ENCODE measurements around the gene RHCG.

The RHCG gene

GRCh38 chr15:89439764-89440163 is 56.6 kb downstream of the RHCG start:
- TF ChIP-seq, protein P1, sequence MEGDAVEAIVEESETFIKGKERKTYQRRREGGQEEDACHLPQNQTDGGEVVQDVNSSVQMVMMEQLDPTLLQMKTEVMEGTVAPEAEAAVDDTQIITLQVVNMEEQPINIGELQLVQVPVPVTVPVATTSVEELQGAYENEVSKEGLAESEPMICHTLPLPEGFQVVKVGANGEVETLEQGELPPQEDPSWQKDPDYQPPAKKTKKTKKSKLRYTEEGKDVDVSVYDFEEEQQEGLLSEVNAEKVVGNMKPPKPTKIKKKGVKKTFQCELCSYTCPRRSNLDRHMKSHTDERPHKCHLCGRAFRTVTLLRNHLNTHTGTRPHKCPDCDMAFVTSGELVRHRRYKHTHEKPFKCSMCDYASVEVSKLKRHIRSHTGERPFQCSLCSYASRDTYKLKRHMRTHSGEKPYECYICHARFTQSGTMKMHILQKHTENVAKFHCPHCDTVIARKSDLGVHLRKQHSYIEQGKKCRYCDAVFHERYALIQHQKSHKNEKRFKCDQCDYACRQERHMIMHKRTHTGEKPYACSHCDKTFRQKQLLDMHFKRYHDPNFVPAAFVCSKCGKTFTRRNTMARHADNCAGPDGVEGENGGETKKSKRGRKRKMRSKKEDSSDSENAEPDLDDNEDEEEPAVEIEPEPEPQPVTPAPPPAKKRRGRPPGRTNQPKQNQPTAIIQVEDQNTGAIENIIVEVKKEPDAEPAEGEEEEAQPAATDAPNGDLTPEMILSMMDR (conservative IDR thresholded peaks at IDR 0.05; ENCODE audit: low read depth, low read length) = no peak
- no peak overlapping the region for H3K4me3 ChIP-seq (ENCODE audit: low read length)
- no peak for DNase-seq (ENCODE audit: low read depth)

DNA sequence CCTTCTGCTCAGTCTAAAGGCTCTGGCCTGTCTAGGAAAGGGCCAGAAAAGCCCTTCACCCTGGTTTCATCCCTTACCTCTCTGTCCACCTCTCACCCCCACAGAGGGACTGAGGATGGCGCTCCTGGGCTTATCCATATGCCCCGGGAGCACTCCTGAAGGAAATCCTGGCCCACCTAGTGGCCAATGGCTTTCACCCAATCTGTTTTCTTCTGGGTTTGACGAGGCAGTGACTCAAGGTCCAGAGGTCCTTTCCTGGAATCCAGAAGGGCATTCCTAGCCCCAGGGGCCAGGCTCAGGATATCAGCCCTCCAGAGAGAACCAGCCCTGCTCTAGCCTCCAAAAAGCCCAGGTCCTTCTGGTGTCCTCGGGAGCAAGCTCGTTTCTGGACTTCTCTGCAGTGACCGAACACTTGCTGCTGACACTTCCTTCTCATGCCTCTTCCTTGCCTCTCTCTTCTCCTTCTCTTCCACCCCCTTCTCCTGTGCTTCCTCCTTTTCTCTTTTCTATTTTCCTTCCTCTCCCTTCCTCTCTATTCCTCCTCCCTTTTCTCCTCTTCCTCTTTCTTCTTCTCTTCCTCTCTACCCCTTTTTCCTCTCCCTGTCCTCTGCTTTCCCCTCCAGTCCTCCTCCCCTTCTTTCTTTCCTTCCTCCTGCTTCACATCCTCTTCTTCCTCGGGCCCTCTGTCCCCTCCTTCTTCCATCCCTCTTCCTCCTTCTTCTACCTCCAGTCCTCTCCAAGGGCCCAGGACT is 59.6 kb downstream of the RHCG start:
- H3K4me3 ChIP-seq (ENCODE audit: low read length) = no peak overlapping the region
- TF ChIP-seq, protein P1 (conservative IDR thresholded peaks at IDR 0.05; ENCODE audit: low read depth, low read length) = no peak
- no peak for DNase-seq (ENCODE audit: low read depth)

- no peak for DNase-seq (ENCODE audit: low read depth)
- no peak overlapping the region for H3K4me3 ChIP-seq (ENCODE audit: low read length)
- TF ChIP-seq, protein P1 (conservative IDR thresholded peaks at IDR 0.05; ENCODE audit: low read depth, low read length) = no peak
Measured at GRCh38 chr15:89435362-89435761, 61.0 kb downstream of the RHCG start.

DNA sequence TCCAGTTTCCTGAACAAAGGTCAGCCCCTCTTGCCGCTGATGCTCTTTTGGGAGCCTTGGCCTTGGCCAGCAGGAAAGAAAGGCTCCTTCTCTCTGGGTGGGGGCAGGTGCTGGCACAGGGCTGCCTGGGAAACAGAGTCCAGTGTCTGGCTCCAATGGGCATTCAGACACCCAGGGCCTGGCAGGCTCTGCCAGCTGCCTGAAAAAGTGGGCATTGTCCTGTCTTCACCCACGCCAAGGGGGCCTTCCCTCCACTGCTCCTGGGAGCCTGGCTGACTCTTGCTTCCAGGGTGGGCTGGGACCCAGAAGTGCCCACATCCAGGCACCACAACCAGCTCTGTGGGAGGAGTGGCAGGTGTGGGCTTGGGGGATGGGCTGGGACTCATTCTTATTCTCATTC is 62.7 kb downstream of the RHCG start:
- DNase-seq (ENCODE audit: low read depth) = no peak
- TF ChIP-seq, protein P1 (conservative IDR thresholded peaks at IDR 0.05; ENCODE audit: low read depth, low read length) = no peak
- H3K4me3 ChIP-seq (ENCODE audit: low read length) = no peak overlapping the region

DNA sequence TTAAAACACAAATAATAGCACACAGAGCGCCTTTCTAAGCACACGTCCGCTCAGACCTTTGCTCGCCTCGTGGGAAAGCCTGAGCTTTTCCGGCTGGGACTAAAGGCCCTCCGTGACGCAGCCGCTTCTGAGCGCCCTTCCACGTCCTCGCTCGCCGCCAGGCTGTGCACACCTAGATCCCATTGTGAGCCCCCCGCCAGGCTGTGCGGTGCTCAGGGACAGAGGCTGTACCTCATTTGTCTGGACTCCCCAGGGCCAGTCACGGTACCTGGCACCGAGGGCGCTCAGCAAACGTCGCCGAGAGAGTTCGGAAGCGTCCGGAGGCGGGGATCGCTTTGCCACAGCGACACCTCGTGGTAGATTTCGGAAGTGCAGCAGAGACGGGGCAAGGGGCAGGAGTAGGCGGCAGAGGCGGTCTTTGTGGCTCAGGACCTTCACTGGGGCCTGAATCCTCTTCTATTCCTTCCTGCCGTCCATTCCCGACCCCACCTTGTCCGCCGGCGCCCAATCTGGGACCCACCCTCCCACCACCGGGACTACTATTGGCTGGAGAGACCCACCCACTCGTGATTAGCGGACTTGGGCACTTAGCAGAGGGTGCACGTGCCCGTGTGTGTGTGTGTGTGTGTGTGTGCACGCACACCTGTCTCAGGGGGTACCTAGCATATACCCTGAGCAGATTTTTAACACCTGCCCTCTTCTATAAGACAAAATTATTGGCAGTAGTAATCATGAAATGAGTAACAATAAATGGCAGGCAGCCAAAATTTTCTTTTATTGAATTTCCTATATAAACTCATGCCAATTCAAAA is 65.6 kb downstream of the RHCG start:
- TF ChIP-seq, protein P1 (conservative IDR thresholded peaks at IDR 0.05; ENCODE audit: low read depth, low read length) = peak; percentile 94
- DNase-seq (ENCODE audit: low read depth) = peak; percentile 12
- peak overlapping the region; percentile 48 for H3K4me3 ChIP-seq (ENCODE audit: low read length)

GRCh38 chr15:89429986-89430385 is 66.4 kb downstream of the RHCG start:
- DNase-seq (ENCODE audit: low read depth) = no peak
- H3K4me3 ChIP-seq (ENCODE audit: low read length) = no peak overlapping the region
- TF ChIP-seq, protein P1 (conservative IDR thresholded peaks at IDR 0.05; ENCODE audit: low read depth, low read length) = no peak
